EL (cell line): Measurements from ENCODE around the gene ZNF674.

ENCODE experiments used
- DNase-seq: peaks from one replicate; pipeline ENCODE4 v3.0.0-alpha.2; 2016

Gene ZNF674

GRCh38 chrX:46545111-46546005 lies at the start of gene ZNF674:
ZNF674 (minus strand) TSS chrX:46545421; CDS start chrX:46542087, 3,334 bp downstream.
- DNase-seq: peak; percentile 90

GRCh38 chrX:46589977-46590723 lies 44.9 kb upstream of the ZNF674 start:
- DNase-seq: peak; percentile 63

GRCh38 chrX:46588263-46588662 lies 43.0 kb upstream of the ZNF674 start:
- peak; percentile 78 for DNase-seq

- no peak for DNase-seq
Observed at GRCh38 chrX:46587753-46588171, 42.5 kb upstream of the ZNF674 start.

GRCh38 chrX:46587158-46587557 lies 41.9 kb upstream of the ZNF674 start:
- peak; percentile 63 for DNase-seq

GRCh38 chrX:46584736-46585135 lies 39.5 kb upstream of the ZNF674 start:
- DNase-seq: no peak

GRCh38 chrX:46582966-46583365 lies 37.7 kb upstream of the ZNF674 start:
- peak; percentile 83 for DNase-seq

GRCh38 chrX:46582325-46582724 lies 37.1 kb upstream of the ZNF674 start:
- peak; percentile 71 for DNase-seq

- DNase-seq: no peak
Observed at GRCh38 chrX:46580613-46581012, 35.4 kb upstream of the ZNF674 start.

GRCh38 chrX:46579250-46579649 lies 34.0 kb upstream of the ZNF674 start:
- no peak for DNase-seq

- peak; percentile 59 for DNase-seq
Observed at GRCh38 chrX:46577221-46578005, 32.2 kb upstream of the ZNF674 start.

- DNase-seq: peak; percentile 43
Observed at GRCh38 chrX:46576458-46576857, 31.2 kb upstream of the ZNF674 start.

GRCh38 chrX:46575991-46576392 lies 30.8 kb upstream of the ZNF674 start:
- peak; percentile 40 for DNase-seq

- DNase-seq: no peak
Observed at GRCh38 chrX:46575586-46575985, 30.4 kb upstream of the ZNF674 start.

- peak; percentile 31 for DNase-seq
Observed at GRCh38 chrX:46574774-46575381, 29.7 kb upstream of the ZNF674 start.

GRCh38 chrX:46573892-46574773 lies 28.9 kb upstream of the ZNF674 start:
- DNase-seq: peak; percentile 60

GRCh38 chrX:46573331-46573891 lies 28.2 kb upstream of the ZNF674 start, which contains the start of gene CHST7:
CHST7 (plus strand) TSS chrX:46573765; CDS start chrX:46573932, 167 bp downstream.
- peak; percentile 72 for DNase-seq

- no peak for DNase-seq
Observed at GRCh38 chrX:46572340-46572936, 27.2 kb upstream of the ZNF674 start.

- DNase-seq: no peak
Observed at GRCh38 chrX:46571423-46572339, 26.5 kb upstream of the ZNF674 start.
